OCI-LY1 (cell line): ENCODE results near the gene TMEM59L.

ENCODE experiments used
- CTCF ChIP-seq: fragments of 200-600 bp; sonication (generic), shearing (Covaris generic); IDR thresholded peaks from 2 replicates; pipeline ENCODE4 v1.5.1; 2017; ENCODE audit warnings: mild to moderate bottlenecking, antibody characterized with exemption, low read length, moderate library complexity, mixed read lengths
- EZH2 ChIP-seq: fragments of 200-600 bp; sonication (generic), shearing (Covaris generic); IDR thresholded peaks from 2 replicates; pipeline ENCODE4 v1.8.0; 2017; ENCODE audit warnings: borderline replicate concordance, mixed run types, mild to moderate bottlenecking, antibody characterized with exemption, low read length, moderate library complexity, mixed read lengths

- TF ChIP-seq CTCF: no peak
- no peak for TF ChIP-seq EZH2
These were observed 46.8 kb downstream of the TMEM59L start for GRCh38 chr19:18659281-18660050.
